Upper lobe of left lung (tissue), 6 donors: ENCODE measurements around the gene ZFYVE1. TPM values are rescaled to one million over a fixed set of nuclear protein-coding genes. Genes with fewer than 3 reads are reported as not detected.

Source experiments
- ATAC-seq, 2 donors: fragments of 200-7000 bp; cut with Tn5 transposase; one replicate each; pipeline ENCODE4 v1.9.1; 2022; ENCODE audit warnings: mild to moderate bottlenecking in 2 of 2, moderate library complexity in 2 of 2; ENCODE audit not compliant: low FRiP score in 2 of 2
- DNase-seq, 2 donors: peaks; one replicate each; pipeline ENCODE4 v3.0.0-alpha.2; 2019 to 2020
- H3K27ac ChIP-seq, 4 donors: fragments of 200-600 bp; sonication (generic); one replicate each; pipeline ENCODE4 v1.5.1; 2016 to 2019
- H3K27me3 ChIP-seq, 4 donors: fragments of 200-600 bp; sonication (generic); one replicate each; pipeline ENCODE4 v1.5.1; 2017 to 2019
- H3K36me3 ChIP-seq, 4 donors: fragments of 200-600 bp; sonication (generic); one replicate each; pipeline ENCODE4 v1.5.1; 2016 to 2019
- H3K4me1 ChIP-seq, 4 donors: fragments of 200-600 bp; sonication (generic); one replicate each; pipeline ENCODE4 v1.5.1; 2018 to 2019
- H3K4me3 ChIP-seq, 4 donors: fragments of 200-600 bp; sonication (generic); one replicate each; pipeline ENCODE4 v1.5.1; 2017 to 2019; ENCODE audit warnings: mild to moderate bottlenecking in 2 of 4, moderate library complexity in 1 of 4
- H3K9me3 ChIP-seq, 4 donors: fragments of 200-600 bp; sonication (generic); one replicate each; pipeline ENCODE4 v1.5.1; 2018 to 2019
- EP300 ChIP-seq, 4 donors: sonication (generic); formaldehyde crosslinking; IDR thresholded peaks; one replicate each; pipeline ENCODE4 v1.5.1; 2017; ENCODE audit warnings: antibody characterized with exemption in 4 of 4, control low read depth in 2 of 4
- POLR2A ChIP-seq, 4 donors: fragments of 450-650 bp; IDR thresholded peaks; one replicate each; pipeline ENCODE4 v1.5.1; 2016 to 2017; ENCODE audit warnings: antibody characterized with exemption in 4 of 4, mild to moderate bottlenecking in 2 of 4
- POLR2AphosphoS5 ChIP-seq, 2 donors: sonication (generic); formaldehyde crosslinking; IDR thresholded peaks; one replicate each; pipeline ENCODE4 v1.5.1; 2017; ENCODE audit warnings: antibody characterized with exemption in 2 of 2
- WGBS, 2 donors: methylation state at CpG; one replicate each; pipeline ENCODE4 v1.1.5; 2017 to 2018; 5-methylcytosine and 5-hydroxymethylcytosine counted together
- total RNA-seq, 6 donors: library from RNA; depleted of rRNA in 4 of 6; stranded (reverse); fragments of >200 nt in 4 of 6; gene quantifications; one replicate each; pipeline versions ENCODE4 v1.1.0 to v1.2.1, GENCODE V29; 2016 to 2021
- TF ChIP-seq, protein P1 (sequence below), 6 experiments: fragments of 450-650 bp in 4 of 6; fragments of 200-600 bp in 2 of 6; sonication (generic) in 2 of 6; IDR thresholded peaks; one replicate each; pipeline ENCODE4 v1.5.1; 2016 to 2019; ENCODE audit warnings: antibody characterized with exemption in 6 of 6
- donor health status: DM: no; HTN: no; CAD: no; lungs with moderate emphysema.
- donor health status: DM: no; HTN: yes; CAD: no; lungs with severe emphysema.

ZFYVE1 gene
- total RNA-seq, 6 donors from 2014 or later = 13.4 to 24.1 (median 22.0) TPM

DNA sequence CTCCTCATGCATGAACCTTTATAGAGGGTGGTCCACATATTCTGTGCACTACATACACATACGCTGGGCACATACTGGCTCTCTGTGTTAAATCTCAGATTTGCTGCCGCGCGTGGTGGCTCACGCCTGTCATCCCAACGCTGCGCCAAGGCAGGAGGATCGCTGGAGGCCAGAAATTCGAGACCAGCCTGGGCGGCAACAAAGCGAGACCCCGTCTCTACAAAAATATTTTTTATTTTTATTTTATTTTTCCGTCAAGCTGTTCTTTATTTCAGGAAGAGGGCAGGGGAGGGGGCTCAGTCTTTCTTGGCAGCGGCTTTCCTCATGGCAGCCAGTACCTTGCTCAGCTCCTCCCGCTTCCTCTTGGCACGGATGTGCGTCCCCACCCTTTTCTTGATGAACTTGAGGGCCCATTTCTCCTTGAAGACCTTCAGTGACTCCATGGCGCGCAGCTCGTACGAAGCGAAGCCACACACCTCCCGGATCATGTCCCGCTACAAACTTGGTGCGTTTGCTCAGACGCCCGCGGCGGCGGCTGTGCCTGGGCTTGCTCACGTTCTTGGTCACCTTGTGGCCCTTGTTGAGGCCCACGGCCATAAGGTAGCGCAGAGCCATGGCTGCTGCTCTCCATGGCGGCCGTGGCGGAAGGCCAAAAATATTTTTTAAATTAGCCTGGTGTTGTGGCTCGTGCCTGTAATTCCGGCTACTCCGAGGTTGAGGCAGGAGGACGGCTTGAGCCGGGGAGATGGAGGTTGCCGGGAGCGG is 97.4 kb downstream of the ZFYVE1 start:
- TF ChIP-seq POLR2AphosphoS5 (IDR thresholded peaks at IDR 0.05) = no peak
- TF ChIP-seq, protein P1, sequence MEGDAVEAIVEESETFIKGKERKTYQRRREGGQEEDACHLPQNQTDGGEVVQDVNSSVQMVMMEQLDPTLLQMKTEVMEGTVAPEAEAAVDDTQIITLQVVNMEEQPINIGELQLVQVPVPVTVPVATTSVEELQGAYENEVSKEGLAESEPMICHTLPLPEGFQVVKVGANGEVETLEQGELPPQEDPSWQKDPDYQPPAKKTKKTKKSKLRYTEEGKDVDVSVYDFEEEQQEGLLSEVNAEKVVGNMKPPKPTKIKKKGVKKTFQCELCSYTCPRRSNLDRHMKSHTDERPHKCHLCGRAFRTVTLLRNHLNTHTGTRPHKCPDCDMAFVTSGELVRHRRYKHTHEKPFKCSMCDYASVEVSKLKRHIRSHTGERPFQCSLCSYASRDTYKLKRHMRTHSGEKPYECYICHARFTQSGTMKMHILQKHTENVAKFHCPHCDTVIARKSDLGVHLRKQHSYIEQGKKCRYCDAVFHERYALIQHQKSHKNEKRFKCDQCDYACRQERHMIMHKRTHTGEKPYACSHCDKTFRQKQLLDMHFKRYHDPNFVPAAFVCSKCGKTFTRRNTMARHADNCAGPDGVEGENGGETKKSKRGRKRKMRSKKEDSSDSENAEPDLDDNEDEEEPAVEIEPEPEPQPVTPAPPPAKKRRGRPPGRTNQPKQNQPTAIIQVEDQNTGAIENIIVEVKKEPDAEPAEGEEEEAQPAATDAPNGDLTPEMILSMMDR (IDR thresholded peaks at IDR 0.05) = no peak
- no peak for TF ChIP-seq POLR2A (IDR thresholded peaks at IDR 0.05)
- TF ChIP-seq EP300 (IDR thresholded peaks at IDR 0.05) = no peak
- H3K4me1 ChIP-seq = peaks cover 7 to 21% (median 11%) of the 10 kb centered on the region in 4 donors
- ATAC-seq (no peak), DNase-seq (peak in 1 of 2 donors; percentile 83)
- H3K27ac ChIP-seq = no peak overlapping the region
- no peaks in the 10 kb centered on the region for H3K36me3 ChIP-seq
- H3K27me3 ChIP-seq = no peaks in the 10 kb centered on the region
- H3K4me3 ChIP-seq = no peak overlapping the region
- no peaks in the 10 kb centered on the region for H3K9me3 ChIP-seq
- WGBS, 2 donors = 93 to 98% methylated on average over 41 to 43 of the region's 43 CpGs

DNA sequence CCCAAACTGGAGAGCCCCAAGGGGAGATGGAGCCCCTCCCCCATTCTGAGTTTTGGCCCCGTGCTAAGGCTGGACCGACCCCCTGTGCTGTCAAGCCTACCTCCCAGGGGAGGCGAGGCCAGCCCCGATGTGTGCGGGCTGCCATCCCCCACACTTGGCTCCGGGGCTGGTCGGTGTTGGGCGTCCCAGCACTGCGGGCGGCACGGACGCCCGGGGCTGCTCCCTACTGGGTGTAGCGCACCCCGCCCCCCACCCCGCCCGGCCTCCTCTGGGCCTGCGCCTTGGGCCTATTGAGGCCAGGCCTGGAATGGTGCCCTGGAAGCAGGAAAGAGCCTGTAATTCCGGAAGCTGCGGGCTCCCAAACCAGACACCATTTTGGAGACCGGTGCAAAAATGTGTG is 98.0 kb downstream of the ZFYVE1 start:
- H3K9me3 ChIP-seq = no peaks in the 10 kb centered on the region
- H3K36me3 ChIP-seq = no peaks in the 10 kb centered on the region
- DNase-seq (peak in 1 of 2 donors; percentile 76), ATAC-seq (no peak)
- no peak overlapping the region for H3K4me3 ChIP-seq
- H3K4me1 ChIP-seq = peaks cover 7 to 21% (median 11%) of the 10 kb centered on the region in 4 donors
- H3K27ac ChIP-seq = no peak overlapping the region
- WGBS, 2 donors = 100% methylated on average over 3 to 4 of the region's 21 CpGs
- TF ChIP-seq POLR2A (IDR thresholded peaks at IDR 0.05) = no peak
- no peaks in the 10 kb centered on the region for H3K27me3 ChIP-seq

DNA sequence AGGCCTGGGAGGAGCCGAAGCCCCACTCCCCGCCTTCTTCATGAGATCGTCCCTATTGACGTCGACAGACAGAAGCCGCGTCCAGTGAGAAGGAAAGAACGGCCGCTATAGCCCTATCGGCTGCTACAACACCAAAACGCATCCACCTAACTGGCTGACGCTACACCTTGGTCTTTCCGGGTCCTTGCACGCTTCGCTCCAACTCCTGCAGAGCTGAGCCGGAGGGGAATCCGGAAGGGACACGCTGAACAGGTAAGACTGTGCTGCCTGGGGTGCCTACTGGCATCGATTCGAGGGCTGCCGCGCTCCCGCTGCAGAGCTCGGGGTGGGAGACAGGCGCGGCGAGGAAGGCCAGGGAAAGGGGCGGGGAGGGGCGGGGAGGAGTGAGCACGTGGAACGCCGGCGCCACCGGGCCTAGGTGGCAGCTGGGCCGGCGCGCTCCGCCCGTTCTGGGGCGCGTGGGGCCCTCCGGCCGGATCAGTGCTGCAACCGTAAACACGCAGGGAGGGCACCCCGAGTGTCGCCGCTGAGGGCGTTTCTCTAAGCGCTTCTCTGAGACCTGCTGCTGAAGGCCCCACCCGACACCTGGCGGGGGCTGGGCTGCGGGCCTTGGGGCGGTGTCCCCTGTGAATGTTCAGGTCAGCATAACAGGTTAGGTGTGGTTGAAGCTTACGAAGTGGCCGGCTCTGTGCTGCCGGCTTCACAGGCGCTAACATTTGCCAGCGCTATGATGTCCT is 100.4 kb downstream of the ZFYVE1 start, which contains the start of gene DCAF4:
Gene DCAF4 (plus strand): TSS at position 173 of the 737 bp plus-strand sequence. CDS start 11,515 bp downstream, outside the sequence.
- Histone ChIP-seq H3K27ac (peak within 1 kb of the TSS; percentile 12 to 83 (median 74)), H3K4me3 (peak within 1 kb of the TSS; percentile 84 to 92 (median 87)), H3K9me3 (no peaks in the 10 kb centered on the region), H3K27me3 (no peaks in the 10 kb centered on the region), H3K36me3 (no peaks in the 10 kb centered on the region), H3K4me1 (peaks cover 7 to 21% (median 11%) of the 10 kb centered on the region in 4 donors)
- peak; percentile 92 to 98 for DNase-seq
- WGBS, 2 donors = 0 to 1% methylated on average over 18 to 36 of the region's 59 CpGs
- TF ChIP-seq EP300 (IDR thresholded peaks at IDR 0.05) (no peak), POLR2A (IDR thresholded peaks at IDR 0.05) (peak in 1 of 4 donors; percentile 38), POLR2AphosphoS5 (IDR thresholded peaks at IDR 0.05) (peak in 1 of 2 donors; percentile 54)
- TF ChIP-seq, protein P1 (IDR thresholded peaks at IDR 0.05) = peak in 1 of 6 experiments; percentile 9
- peak; percentile 97 to 98 for ATAC-seq

DNA sequence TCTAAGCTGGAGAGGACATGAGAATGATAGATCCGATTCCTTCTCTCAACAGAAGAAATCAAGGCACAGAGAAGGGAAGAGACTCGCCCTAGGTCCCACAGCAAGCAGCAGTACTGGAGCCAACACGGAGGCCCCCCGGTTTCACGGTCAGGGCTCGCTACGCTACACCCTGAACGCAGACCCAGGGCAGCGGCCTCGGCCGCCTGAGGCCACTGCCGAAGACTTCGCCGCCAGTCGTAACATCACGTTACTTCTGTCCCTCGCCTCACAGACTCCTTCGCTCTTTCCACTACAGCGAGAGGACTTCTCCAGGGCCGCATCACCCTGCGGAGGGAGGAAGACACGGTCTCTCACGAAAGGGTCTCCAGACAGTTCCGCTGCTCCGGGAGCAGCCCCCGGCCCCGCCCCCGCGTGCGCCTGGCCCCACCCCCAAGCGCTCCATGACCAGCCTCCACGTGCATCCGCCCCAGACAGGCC is 101.1 kb downstream of the ZFYVE1 start:
- no peaks in the 10 kb centered on the region for H3K9me3 ChIP-seq
- H3K4me3 ChIP-seq = peak overlapping the region; percentile 8 to 92 (median 87)
- H3K27ac ChIP-seq = peak overlapping the region; percentile 5 to 68 (median 29)
- WGBS, 2 donors = 10 to 33% methylated on average over 7 to 25 of the region's 33 CpGs
- no peaks in the 10 kb centered on the region for H3K27me3 ChIP-seq
- H3K36me3 ChIP-seq = no peaks in the 10 kb centered on the region
- TF ChIP-seq POLR2A (IDR thresholded peaks at IDR 0.05) = no peak
- no peak for TF ChIP-seq EP300 (IDR thresholded peaks at IDR 0.05)
- no peak for TF ChIP-seq POLR2AphosphoS5 (IDR thresholded peaks at IDR 0.05)
- TF ChIP-seq, protein P1 (IDR thresholded peaks at IDR 0.05) = no peak
- ATAC-seq = peak; percentile 47 to 60
- H3K4me1 ChIP-seq = peaks cover 7 to 21% (median 11%) of the 10 kb centered on the region in 4 donors
- DNase-seq = peak in 1 of 2 donors; percentile 95
